ENCODE results near the gene TSPAN33. TPM values are rescaled to one million over a fixed set of nuclear protein-coding genes. Genes with fewer than 3 reads are reported as not detected.
"Not testable (repeated sequence)": the region's sequence is repeated elsewhere in the genome, so short reads cannot be mapped to it uniquely, and the experiment has no call there.

The TSPAN33 gene
- total and polyA plus RNA-seq, 9 donors = 1.7 to 9.3 (median 6.0) TPM

- no peak for DNase-seq
- Histone ChIP-seq H3K4me3 (peak overlapping the region; percentile 33), H3K4me1 (ENCODE audit: insufficient read depth) (peaks cover 5% of the 10 kb centered on the region), H3K27me3 (no peaks in the 10 kb centered on the region), H3K9me3 (no peaks in the 10 kb centered on the region), H3K27ac (no peak overlapping the region), H3K36me3 (no peaks in the 10 kb centered on the region)
- WGBS, 3 donors = 18 to 33% (median 28%) methylated on average over 20 of the region's 20 CpGs
- TF ChIP-seq CTCF (IDR thresholded peaks at IDR 0.05) = no peak
- no peak for TF ChIP-seq EP300 (IDR thresholded peaks at IDR 0.05)
- TF ChIP-seq POLR2A (IDR thresholded peaks at IDR 0.05) = no peak
- intact Hi-C loops (cut with DNase I) = no loop called here
Measured at GRCh38 chr7:129168231-129169021, 23.9 kb downstream of the TSPAN33 start.

- Histone ChIP-seq H3K9me3 (no peaks in the 10 kb centered on the region), H3K4me3 (peak overlapping the region; percentile 33), H3K4me1 (ENCODE audit: insufficient read depth) (peaks cover 5% of the 10 kb centered on the region), H3K36me3 (no peaks in the 10 kb centered on the region), H3K27ac (no peak overlapping the region), H3K27me3 (no peaks in the 10 kb centered on the region)
- peak; percentile 26 to 67 (median 47) for DNase-seq
- TF ChIP-seq EP300 (IDR thresholded peaks at IDR 0.05) = no peak
- TF ChIP-seq CTCF (IDR thresholded peaks at IDR 0.05) = no peak
- TF ChIP-seq POLR2A (IDR thresholded peaks at IDR 0.05) = no peak
- intact Hi-C loops (cut with DNase I) = no loop called here
- 0 to 1% (median 1%) methylated on average over 42 to 47 of the region's 47 CpGs for WGBS, 3 donors
Measured at GRCh38 chr7:129169171-129169671, 24.7 kb downstream of the TSPAN33 start.

- Histone ChIP-seq H3K4me1 (ENCODE audit: insufficient read depth) (peaks cover 5% of the 10 kb centered on the region), H3K9me3 (no peaks in the 10 kb centered on the region), H3K36me3 (no peaks in the 10 kb centered on the region), H3K4me3 (peak overlapping the region; percentile 33), H3K27ac (no peak overlapping the region), H3K27me3 (no peaks in the 10 kb centered on the region)
- 26 to 32% (median 31%) methylated on average over 16 of the region's 16 CpGs for WGBS, 3 donors
- no peak for DNase-seq
- intact Hi-C loops (cut with DNase I) = no loop called here
- no peak for TF ChIP-seq CTCF (IDR thresholded peaks at IDR 0.05)
- TF ChIP-seq POLR2A (IDR thresholded peaks at IDR 0.05) = no peak
- no peak for TF ChIP-seq EP300 (IDR thresholded peaks at IDR 0.05)
Measured at GRCh38 chr7:129169686-129170440, 25.4 kb downstream of the TSPAN33 start.

GRCh38 chr7:129170441-129171021 is 26.0 kb downstream of the TSPAN33 start:
- Histone ChIP-seq H3K27me3 (no peaks in the 10 kb centered on the region), H3K27ac (no peak overlapping the region), H3K9me3 (no peaks in the 10 kb centered on the region), H3K36me3 (no peaks in the 10 kb centered on the region), H3K4me1 (ENCODE audit: insufficient read depth) (peaks cover 5% of the 10 kb centered on the region), H3K4me3 (no peak overlapping the region)
- TF ChIP-seq EP300 (IDR thresholded peaks at IDR 0.05) (no peak), CTCF (IDR thresholded peaks at IDR 0.05) (no peak), POLR2A (IDR thresholded peaks at IDR 0.05) (no peak)
- no peak for DNase-seq
- intact Hi-C loops (cut with DNase I) = no loop called here
- 88 to 93% (median 89%) methylated on average over 11 of the region's 11 CpGs for WGBS, 3 donors

- H3K4me3 ChIP-seq; H3K27me3 ChIP-seq; H3K36me3 ChIP-seq; H3K27ac ChIP-seq; DNase-seq; intact Hi-C loops (cut with DNase I); H3K4me1 ChIP-seq (ENCODE audit: insufficient read depth); H3K9me3 ChIP-seq: not testable (repeated sequence)
- WGBS, 3 donors = 94 to 98% (median 94%) methylated on average over 7 of the region's 7 CpGs
Measured at GRCh38 chr7:129173861-129174260, 29.4 kb downstream of the TSPAN33 start.
